Progenitor cell of endocrine pancreas (in vitro differentiated cells): Measurements from ENCODE around the gene RRP12. TPM values are rescaled to one million over a fixed set of nuclear protein-coding genes. Genes with fewer than 3 reads are reported as not detected.

Experiments
- DNase-seq: peaks from one replicate; pipeline ENCODE4 v3.0.0; 2021; ENCODE audit warnings: low spot score; ENCODE audit not compliant: unreplicated experiment
- H3K27ac Mint-ChIP-seq: 2 replicates; pipeline ENCODE4 v1.8.0; 2021; ENCODE audit warnings: mild to moderate bottlenecking, moderate library complexity, mixed read lengths
- H3K27me3 Mint-ChIP-seq: 2 replicates; pipeline ENCODE4 v1.8.0; 2021; ENCODE audit warnings: mixed read lengths
- H3K36me3 Mint-ChIP-seq: 2 replicates; pipeline ENCODE4 v1.8.0; 2022; ENCODE audit warnings: mixed read lengths; ENCODE audit not compliant: insufficient read depth
- H3K4me1 Mint-ChIP-seq: 2 replicates; pipeline ENCODE4 v1.8.0; 2021; ENCODE audit warnings: low read depth, mixed read lengths
- H3K4me3 Mint-ChIP-seq: 2 replicates; pipeline ENCODE4 v1.8.0; 2021; ENCODE audit warnings: low read depth, mild to moderate bottlenecking, moderate library complexity, mixed read lengths
- H3K9me3 Mint-ChIP-seq: 2 replicates; pipeline ENCODE4 v1.8.0; 2021; ENCODE audit warnings: low read depth, mixed read lengths
- total RNA-seq: library from RNA; stranded (reverse); gene quantifications from 2 replicates; pipeline ENCODE4 v1.2.1, GENCODE V29; 2021
- TF ChIP-seq, protein P1 (sequence below): fragments of 200-600 bp; sonication (generic); IDR thresholded peaks from one replicate; pipeline ENCODE4 v1.5.0; 2021; ENCODE audit warnings: antibody characterized with exemption, mild to moderate bottlenecking; ENCODE audit not compliant: unreplicated experiment

The RRP12 gene
- total RNA-seq, 1 donor from 2014 or later: 33.5 TPM

DNA sequence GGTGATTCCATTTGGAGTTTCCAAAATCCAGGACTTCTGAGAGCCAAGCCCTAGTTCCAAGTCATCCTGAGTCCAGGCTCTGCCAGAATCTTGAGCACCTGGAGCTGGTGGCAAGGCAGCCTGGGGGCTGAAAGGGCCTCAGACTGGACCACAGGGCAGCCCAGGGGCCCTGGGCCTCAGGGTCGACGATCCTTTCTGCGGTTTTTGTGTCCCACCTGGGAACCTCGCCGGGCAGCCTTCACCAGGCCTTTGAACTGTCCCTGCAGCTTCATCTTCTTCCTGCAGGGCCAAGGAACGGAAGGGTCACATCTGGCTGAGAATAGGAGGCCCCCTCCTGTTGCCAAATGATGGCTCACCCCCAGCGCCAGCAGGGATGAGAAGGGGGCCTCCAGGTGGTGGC is 44.2 kb downstream of the RRP12 start:
- H3K27ac Mint-ChIP-seq: no peak overlapping the region

DNA sequence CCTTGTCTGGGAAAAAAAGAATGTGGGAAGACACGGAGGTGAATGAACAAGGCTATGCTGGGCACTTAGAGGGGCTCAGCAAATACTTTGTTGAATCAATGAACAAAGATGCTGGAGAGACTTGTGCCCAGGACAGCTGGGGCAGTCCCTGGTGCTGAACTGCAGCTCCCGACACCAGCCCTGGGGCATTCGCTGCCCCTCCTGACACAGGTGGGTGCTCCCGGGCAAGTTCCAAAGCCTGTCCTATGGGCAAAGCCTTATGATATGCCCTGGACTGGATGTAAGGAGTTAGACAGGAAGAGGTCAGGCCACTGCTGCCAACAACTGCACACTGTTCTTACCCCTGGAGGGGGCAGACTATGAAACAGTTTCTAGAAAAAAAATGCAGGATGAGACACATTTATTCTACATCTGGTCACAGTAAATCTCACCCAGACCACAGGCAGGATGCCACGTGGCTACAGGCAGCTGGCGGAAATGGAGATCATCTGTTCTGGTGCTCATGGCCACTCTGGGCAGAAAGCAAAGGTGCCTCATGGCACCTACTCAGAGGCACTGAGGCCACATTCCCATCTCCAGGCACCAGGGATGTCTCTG is 44.7 kb downstream of the RRP12 start:
- Mint-ChIP-seq H3K4me1 (peaks cover 2% of the 10 kb centered on the region), H3K9me3 (no peaks in the 10 kb centered on the region), H3K36me3 (peaks cover 12% of the 10 kb centered on the region), H3K27me3 (no peaks in the 10 kb centered on the region), H3K27ac (no peak overlapping the region), H3K4me3 (no peak overlapping the region)
- DNase-seq: no peak
- TF ChIP-seq, protein P1, sequence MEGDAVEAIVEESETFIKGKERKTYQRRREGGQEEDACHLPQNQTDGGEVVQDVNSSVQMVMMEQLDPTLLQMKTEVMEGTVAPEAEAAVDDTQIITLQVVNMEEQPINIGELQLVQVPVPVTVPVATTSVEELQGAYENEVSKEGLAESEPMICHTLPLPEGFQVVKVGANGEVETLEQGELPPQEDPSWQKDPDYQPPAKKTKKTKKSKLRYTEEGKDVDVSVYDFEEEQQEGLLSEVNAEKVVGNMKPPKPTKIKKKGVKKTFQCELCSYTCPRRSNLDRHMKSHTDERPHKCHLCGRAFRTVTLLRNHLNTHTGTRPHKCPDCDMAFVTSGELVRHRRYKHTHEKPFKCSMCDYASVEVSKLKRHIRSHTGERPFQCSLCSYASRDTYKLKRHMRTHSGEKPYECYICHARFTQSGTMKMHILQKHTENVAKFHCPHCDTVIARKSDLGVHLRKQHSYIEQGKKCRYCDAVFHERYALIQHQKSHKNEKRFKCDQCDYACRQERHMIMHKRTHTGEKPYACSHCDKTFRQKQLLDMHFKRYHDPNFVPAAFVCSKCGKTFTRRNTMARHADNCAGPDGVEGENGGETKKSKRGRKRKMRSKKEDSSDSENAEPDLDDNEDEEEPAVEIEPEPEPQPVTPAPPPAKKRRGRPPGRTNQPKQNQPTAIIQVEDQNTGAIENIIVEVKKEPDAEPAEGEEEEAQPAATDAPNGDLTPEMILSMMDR: no peak

More for the DNA sequence above, 44.2 kb downstream of the RRP12 start:
- Mint-ChIP-seq H3K27me3 (no peaks in the 10 kb centered on the region), H3K4me3 (no peak overlapping the region), H3K4me1 (peaks cover 2% of the 10 kb centered on the region), H3K36me3 (peaks cover 12% of the 10 kb centered on the region), H3K9me3 (no peaks in the 10 kb centered on the region)
- DNase-seq: no peak
- TF ChIP-seq, protein P1: no peak

DNA sequence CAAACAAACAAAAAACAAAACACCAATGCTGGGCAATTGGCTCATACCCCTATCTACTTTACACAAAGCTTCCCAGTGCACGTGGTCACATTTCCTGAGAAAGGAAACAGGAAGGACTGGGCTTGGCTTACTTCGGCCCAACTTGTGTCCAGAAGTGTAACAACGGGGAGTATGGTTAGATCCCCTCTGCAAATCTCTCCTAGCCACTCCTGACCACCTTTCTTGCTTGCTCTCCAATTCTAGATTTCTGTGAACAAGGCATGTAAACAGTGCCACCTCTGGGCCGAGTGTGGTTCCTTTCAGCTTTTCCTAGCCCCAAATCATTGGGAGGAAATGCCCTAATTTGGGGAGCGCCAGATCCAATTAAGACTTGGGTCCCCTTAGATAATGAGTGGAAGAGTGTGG is 45.6 kb downstream of the RRP12 start:
- H3K9me3 Mint-ChIP-seq: no peaks in the 10 kb centered on the region
- H3K27ac Mint-ChIP-seq: no peak overlapping the region
- no peak overlapping the region for H3K4me3 Mint-ChIP-seq
- no peaks in the 10 kb centered on the region for H3K27me3 Mint-ChIP-seq
- TF ChIP-seq, protein P1: peak; percentile 57
- DNase-seq: no peak
- H3K4me1 Mint-ChIP-seq: peaks cover 2% of the 10 kb centered on the region
- peaks cover 12% of the 10 kb centered on the region for H3K36me3 Mint-ChIP-seq

DNA sequence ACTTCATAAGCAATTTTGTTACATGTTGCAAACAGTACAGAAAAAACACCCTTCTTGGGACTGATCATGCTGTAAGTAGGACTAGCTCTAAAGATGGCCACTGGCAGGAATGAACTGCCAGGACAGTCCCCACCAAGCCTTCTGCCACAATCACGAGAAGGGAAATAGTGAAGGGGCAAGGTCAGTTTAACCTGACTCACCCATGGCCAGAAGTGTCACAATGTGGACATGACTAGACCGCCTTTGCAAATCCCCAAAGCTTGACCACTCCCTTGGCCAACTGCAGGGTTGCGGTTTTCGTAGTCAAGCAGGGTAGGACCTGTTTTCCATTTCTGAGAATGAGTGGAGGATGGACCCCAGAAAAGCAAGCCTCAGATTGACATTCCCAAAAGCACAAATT is 47.2 kb downstream of the RRP12 start:
- Mint-ChIP-seq H3K4me1 (peaks cover 14% of the 10 kb centered on the region), H3K9me3 (no peaks in the 10 kb centered on the region), H3K27ac (no peak overlapping the region), H3K4me3 (no peak overlapping the region), H3K36me3 (peaks cover 12% of the 10 kb centered on the region), H3K27me3 (no peaks in the 10 kb centered on the region)
- TF ChIP-seq, protein P1: no peak
- no peak for DNase-seq

DNA sequence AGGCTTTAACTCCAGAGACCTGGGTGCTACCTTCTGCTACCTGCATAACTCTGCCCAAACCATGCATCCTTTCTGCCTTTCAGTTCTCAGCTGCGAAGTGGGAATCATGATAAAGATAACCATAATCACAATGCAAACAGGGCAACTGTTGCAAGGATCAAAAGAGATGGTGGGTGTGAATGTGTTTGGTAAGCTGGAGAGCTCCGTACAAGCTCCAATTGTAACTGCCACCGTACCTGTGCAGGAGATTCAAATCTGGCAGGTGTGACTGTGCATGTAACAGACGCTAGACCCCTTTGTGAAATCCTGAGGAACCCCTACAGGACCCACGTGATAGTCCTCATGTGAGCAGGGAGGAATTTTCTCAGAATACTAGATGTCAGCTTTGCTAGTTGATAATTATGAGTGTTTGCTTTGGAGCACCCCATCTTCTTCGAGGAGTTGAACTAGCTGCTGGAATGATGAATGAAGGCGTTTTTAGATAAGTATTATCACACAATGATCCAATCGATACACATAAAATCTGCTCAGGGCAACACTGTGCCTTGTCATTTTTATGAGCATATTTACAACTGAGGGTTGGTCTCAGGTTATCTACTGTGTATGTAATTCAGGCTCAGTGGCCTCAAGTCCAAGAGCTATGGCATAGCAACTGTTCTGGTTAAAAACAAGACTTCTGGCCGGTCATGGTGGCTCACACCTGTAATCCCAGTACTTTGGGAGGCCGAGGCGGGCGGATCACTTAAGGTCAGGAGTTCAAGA is 51.2 kb downstream of the RRP12 start:
- Mint-ChIP-seq H3K27ac (peak overlapping the region; percentile 58), H3K9me3 (no peaks in the 10 kb centered on the region)

More for the DNA sequence above, 51.2 kb downstream of the RRP12 start:
- no peak for DNase-seq
- no peaks in the 10 kb centered on the region for H3K27me3 Mint-ChIP-seq
- H3K4me1 Mint-ChIP-seq: peaks cover 11% of the 10 kb centered on the region
- TF ChIP-seq, protein P1: no peak
- peaks cover 2% of the 10 kb centered on the region for H3K36me3 Mint-ChIP-seq
- no peak overlapping the region for H3K4me3 Mint-ChIP-seq
